ENCODE results near the gene C6orf141. TPM values are rescaled to one million over a fixed set of nuclear protein-coding genes. Genes with fewer than 3 reads are reported as not detected.

C6orf141 gene
- total and polyA plus RNA-seq, 2 of the 13 experiments (the other 11 are each of a cell fraction or from before 2014, with no cell fraction given), result 0.07 TPM; not detected in 1

DNA sequence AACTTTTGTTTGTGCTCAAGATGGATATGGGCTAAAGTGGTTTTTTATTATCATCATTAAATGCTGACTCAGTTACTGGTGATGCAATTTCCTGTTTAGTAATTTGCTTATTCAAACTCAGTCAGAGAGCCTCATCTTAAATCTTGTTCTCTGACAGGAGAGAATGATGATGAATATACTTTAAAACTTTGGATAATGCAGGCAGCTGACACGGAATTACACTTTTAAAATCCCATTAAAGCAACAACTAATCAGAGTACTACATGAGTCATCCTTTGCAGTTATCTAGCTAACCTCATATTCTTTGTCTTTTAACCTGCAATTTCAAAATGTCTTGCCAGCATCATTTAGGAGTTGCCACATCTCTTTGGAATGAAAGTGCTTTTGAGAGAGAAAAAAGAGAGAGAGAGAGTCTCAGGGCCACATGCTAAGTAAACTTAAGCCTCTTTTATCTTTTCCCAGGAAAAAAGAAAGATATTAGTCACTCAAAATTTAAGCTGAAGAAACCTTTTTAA lies 9.2 kb upstream of the C6orf141 start (continued):
- peak; percentile 62 for TF ChIP-seq FOSL2 (CRISPR knock-in tag; IDR thresholded peaks at IDR 0.05)
- TF ChIP-seq, protein P1, sequence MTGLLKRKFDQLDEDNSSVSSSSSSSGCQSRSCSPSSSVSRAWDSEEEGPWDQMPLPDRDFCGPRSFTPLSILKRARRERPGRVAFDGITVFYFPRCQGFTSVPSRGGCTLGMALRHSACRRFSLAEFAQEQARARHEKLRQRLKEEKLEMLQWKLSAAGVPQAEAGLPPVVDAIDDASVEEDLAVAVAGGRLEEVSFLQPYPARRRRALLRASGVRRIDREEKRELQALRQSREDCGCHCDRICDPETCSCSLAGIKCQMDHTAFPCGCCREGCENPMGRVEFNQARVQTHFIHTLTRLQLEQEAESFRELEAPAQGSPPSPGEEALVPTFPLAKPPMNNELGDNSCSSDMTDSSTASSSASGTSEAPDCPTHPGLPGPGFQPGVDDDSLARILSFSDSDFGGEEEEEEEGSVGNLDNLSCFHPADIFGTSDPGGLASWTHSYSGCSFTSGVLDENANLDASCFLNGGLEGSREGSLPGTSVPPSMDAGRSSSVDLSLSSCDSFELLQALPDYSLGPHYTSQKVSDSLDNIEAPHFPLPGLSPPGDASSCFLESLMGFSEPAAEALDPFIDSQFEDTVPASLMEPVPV (CRISPR knock-in tag; IDR thresholded peaks at IDR 0.05), result no peak
- TF ChIP-seq EP300 (IDR thresholded peaks at IDR 0.05; ENCODE audit: low read depth in 2 of 2, low read length in 2 of 2), result peak in 1 of 2 experiments; percentile 56; a peak in 1 of 4 replicates
- TF ChIP-seq EP300 (CRISPR knock-in tag; IDR thresholded peaks at IDR 0.05; ENCODE audit: borderline replicate concordance), result no peak
- TF ChIP-seq, protein P2, sequence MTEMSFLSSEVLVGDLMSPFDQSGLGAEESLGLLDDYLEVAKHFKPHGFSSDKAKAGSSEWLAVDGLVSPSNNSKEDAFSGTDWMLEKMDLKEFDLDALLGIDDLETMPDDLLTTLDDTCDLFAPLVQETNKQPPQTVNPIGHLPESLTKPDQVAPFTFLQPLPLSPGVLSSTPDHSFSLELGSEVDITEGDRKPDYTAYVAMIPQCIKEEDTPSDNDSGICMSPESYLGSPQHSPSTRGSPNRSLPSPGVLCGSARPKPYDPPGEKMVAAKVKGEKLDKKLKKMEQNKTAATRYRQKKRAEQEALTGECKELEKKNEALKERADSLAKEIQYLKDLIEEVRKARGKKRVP (CRISPR knock-in tag; IDR thresholded peaks at IDR 0.05), result peak in 1 of 2 experiments; percentile 53; a peak in 2 of 4 replicates
- peak; percentile 35; the same call in 1 of the 2 replicates for TF ChIP-seq TCF7 (IDR thresholded peaks at IDR 0.05; ENCODE audit: low read depth)
- TF ChIP-seq MAFF (IDR thresholded peaks at IDR 0.05; ENCODE audit: low read depth, low read length), result peak; percentile 96
- TF ChIP-seq ZNF83 (CRISPR knock-in tag; IDR thresholded peaks at IDR 0.05; ENCODE audit: borderline replicate concordance), result no peak
- TF ChIP-seq CREM (IDR thresholded peaks at IDR 0.05), result peak; percentile 35; the same call in 1 of the 2 replicates
- no peak for TF ChIP-seq CREM (CRISPR knock-in tag; IDR thresholded peaks at IDR 0.05)
- no peak for TF ChIP-seq SOX6 (IDR thresholded peaks at IDR 0.05)
- TF ChIP-seq SOX6 (CRISPR knock-in tag; IDR thresholded peaks at IDR 0.05), result peak; percentile 21; the same call in 1 of the 2 replicates
- no peak for TF ChIP-seq ZNF331 (CRISPR knock-in tag; IDR thresholded peaks at IDR 0.05)

All from HepG2 (cell line).